Ovary (tissue), 3 donors: Measurements from ENCODE around the gene ITPR2.

Experiments
- POLR2A ChIP-seq: fragments of 450-650 bp; IDR thresholded peaks from one replicate; pipeline ENCODE4 v1.6.1; 2017; ENCODE audit warnings: antibody characterized with exemption, mild to moderate bottlenecking, moderate library complexity
- TF ChIP-seq, protein P1 (sequence below), 3 donors: fragments of 450-650 bp in 2 of 3; fragments of 200-600 bp in 1 of 3; IDR thresholded peaks; one replicate each; pipeline versions ENCODE4 v1.5.1 to v1.8.0; 2016 to 2022; ENCODE audit warnings: antibody characterized with exemption in 3 of 3, mild to moderate bottlenecking in 1 of 3
- donor health status: DM: no; HTN: no; CAD: no.

DNA sequence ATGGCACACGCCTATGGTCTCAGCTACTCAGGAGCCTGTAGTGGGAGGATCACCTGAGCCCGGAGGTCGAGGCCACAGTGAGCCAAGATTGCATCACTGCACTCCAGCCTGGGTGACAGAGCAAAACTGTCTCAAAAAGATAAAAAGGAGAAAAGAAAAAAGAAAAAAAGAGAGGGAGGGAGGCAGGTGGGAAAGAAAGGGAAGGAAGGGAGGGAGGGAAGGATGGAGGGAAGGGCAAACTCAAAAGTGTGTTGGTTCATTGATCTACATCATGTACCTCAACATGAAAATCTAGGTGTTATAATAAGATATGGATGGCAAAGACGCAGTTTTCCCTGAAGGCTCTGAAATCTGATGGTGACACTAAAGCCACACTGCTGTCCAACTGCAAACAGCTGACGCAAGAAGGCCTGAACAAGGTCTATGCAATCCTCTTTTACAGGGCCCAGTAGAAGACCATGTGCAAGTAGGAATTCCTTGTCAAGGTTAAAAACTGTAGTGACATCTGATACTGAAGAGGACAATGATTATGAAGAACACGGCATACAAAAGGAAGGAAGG lies 143.6 kb downstream of the ITPR2 start:
- TF ChIP-seq, protein P1, sequence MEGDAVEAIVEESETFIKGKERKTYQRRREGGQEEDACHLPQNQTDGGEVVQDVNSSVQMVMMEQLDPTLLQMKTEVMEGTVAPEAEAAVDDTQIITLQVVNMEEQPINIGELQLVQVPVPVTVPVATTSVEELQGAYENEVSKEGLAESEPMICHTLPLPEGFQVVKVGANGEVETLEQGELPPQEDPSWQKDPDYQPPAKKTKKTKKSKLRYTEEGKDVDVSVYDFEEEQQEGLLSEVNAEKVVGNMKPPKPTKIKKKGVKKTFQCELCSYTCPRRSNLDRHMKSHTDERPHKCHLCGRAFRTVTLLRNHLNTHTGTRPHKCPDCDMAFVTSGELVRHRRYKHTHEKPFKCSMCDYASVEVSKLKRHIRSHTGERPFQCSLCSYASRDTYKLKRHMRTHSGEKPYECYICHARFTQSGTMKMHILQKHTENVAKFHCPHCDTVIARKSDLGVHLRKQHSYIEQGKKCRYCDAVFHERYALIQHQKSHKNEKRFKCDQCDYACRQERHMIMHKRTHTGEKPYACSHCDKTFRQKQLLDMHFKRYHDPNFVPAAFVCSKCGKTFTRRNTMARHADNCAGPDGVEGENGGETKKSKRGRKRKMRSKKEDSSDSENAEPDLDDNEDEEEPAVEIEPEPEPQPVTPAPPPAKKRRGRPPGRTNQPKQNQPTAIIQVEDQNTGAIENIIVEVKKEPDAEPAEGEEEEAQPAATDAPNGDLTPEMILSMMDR (IDR thresholded peaks at IDR 0.05) = no peak
- TF ChIP-seq POLR2A = no peak
